CD8-positive, alpha-beta memory T cell (primary cell): ENCODE results near the gene PCNP. TPM values are rescaled to one million over a fixed set of nuclear protein-coding genes. Genes with fewer than 3 reads are reported as not detected.

Source experiments
- CTCF ChIA-PET: fragments of 350-600 bp; sonication (Branson Sonifier 250); formaldehyde crosslinking; loops from one replicate; lab custom pipeline; 2021; ENCODE audit warnings: antibody characterized with exemption; lab: Charles Lee
- POLR2A ChIA-PET: fragments of 350-600 bp; sonication (Branson Sonifier 250); formaldehyde crosslinking; loops from one replicate; lab custom pipeline; 2021; ENCODE audit warnings: antibody characterized with exemption; lab: Charles Lee
- DNase-seq, 5 donors: peaks; one replicate each; pipeline versions ENCODE4 v3.0.0 to v3.0.0-alpha.2; 2020 to 2022; ENCODE audit warnings: mixed read lengths in 1 of 5
- H3K27ac ChIP-seq: one replicate; pipeline ENCODE4 v1.7.0; 2013; ENCODE audit warnings: low read depth, mild to moderate bottlenecking, low read length, moderate library complexity
- H3K27me3 ChIP-seq: 2 replicates; pipeline ENCODE4 v1.7.0; 2013; ENCODE audit warnings: low read length, mild to moderate bottlenecking; ENCODE audit not compliant: insufficient read depth, poor library complexity, severe bottlenecking
- H3K36me3 ChIP-seq: 2 replicates; pipeline ENCODE4 v1.7.0; 2013; ENCODE audit warnings: mild to moderate bottlenecking, low read length, moderate library complexity; ENCODE audit not compliant: insufficient read depth
- H3K4me1 ChIP-seq: 2 replicates; pipeline ENCODE4 v1.7.0; 2013; ENCODE audit warnings: mild to moderate bottlenecking, low read length, moderate library complexity; ENCODE audit not compliant: insufficient read depth
- H3K4me3 ChIP-seq: 2 replicates; pipeline ENCODE4 v1.7.0; 2013; ENCODE audit warnings: mild to moderate bottlenecking, low read length
- H3K9me3 ChIP-seq: 2 replicates; pipeline ENCODE4 v1.7.0; 2013; ENCODE audit warnings: mild to moderate bottlenecking, low read length
- H3K27ac Mint-ChIP-seq, 8 donors: one replicate each; pipeline ENCODE4 v1.8.0; 2020 to 2021; ENCODE audit warnings: mixed read lengths in 8 of 8, mild to moderate bottlenecking in 6 of 8, inconsistent platforms in 3 of 8, moderate library complexity in 3 of 8
- H3K27me3 Mint-ChIP-seq, 2 donors: one replicate each; pipeline ENCODE4 v1.8.0; 2020 to 2021; ENCODE audit warnings: mixed read lengths in 2 of 2, mild to moderate bottlenecking in 1 of 2, moderate library complexity in 1 of 2
- H3K36me3 Mint-ChIP-seq, 3 donors: one replicate each; pipeline ENCODE4 v1.8.0; 2020 to 2021; ENCODE audit warnings: mixed read lengths in 3 of 3, inconsistent platforms in 1 of 3, mild to moderate bottlenecking in 1 of 3
- H3K4me1 Mint-ChIP-seq, 3 donors: one replicate each; pipeline ENCODE4 v1.8.0; 2020 to 2021; ENCODE audit warnings: mixed read lengths in 3 of 3, inconsistent platforms in 1 of 3, mild to moderate bottlenecking in 1 of 3
- H3K4me3 Mint-ChIP-seq, 7 donors: one replicate each; pipeline ENCODE4 v1.8.0; 2020 to 2021; ENCODE audit warnings: mixed read lengths in 7 of 7, mild to moderate bottlenecking in 6 of 7, moderate library complexity in 4 of 7, inconsistent platforms in 2 of 7
- H3K9me3 Mint-ChIP-seq, 5 donors: one replicate each; pipeline ENCODE4 v1.8.0; 2020 to 2022; ENCODE audit warnings: mixed read lengths in 5 of 5, mild to moderate bottlenecking in 3 of 5, moderate library complexity in 2 of 5, inconsistent platforms in 1 of 5
- polyA plus RNA-seq: library from polyadenylated mRNA; unstranded; fragments of 300-500 nt; fragmentation: Illumina TruSeq; gene quantifications from one replicate; pipeline ENCODE4 v1.2.3, GENCODE V29; 2021
- total RNA-seq, 2 experiments: library from RNA; stranded (reverse); gene quantifications; one replicate each; pipeline ENCODE4 v1.2.3, GENCODE V29; 2021

PCNP gene
- total and polyA plus RNA-seq, 3 experiments from 2014 or later = 124 to 216 (median 205) TPM

DNA sequence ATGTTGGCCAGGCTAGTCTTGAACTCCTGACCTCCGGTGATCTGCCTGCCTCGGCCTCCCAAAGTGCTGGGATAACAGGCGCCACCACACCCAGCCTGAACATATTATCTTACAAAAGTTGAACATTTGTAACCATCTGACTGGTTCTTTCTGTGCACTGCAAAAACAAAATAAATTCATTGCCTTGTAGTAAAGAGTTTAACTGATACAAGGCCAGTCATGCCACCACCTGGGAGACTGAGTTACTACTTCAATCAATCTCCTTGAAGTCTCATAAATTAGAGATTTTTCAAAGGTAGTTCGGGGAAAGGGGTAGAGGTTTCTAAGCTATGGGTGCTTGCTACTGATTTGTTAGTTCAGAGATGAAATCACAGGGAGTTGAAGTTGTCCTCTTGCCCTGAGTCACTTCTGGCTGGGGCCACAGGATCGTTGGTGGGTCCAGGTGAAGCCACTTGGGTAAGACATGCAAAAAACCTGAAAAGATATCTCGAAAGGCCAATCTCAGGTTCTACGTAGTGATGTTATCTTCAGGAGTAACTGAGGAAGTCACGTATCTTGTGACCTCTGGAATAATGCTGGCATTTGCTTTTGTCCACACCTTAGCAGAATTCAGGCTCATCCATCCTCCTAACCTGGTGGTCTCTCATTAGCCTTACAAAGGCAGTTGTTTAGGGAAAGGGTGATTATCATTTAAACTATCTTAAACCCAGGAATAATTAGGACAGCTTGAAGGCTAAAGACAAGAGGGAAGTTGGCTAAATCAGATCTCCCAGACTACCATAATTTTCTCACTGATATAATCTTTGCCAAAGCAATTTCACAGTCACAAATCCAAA, 69.2 kb downstream of the PCNP start:
- Mint-ChIP-seq H3K4me1 (peaks cover 33 to 37% (median 36%) of the 10 kb centered on the region in 3 donors), H3K9me3 (no peaks in the 10 kb centered on the region), H3K36me3 (peaks cover 0 to 8% (median 2%) of the 10 kb centered on the region in 3 donors), H3K27me3 (no peaks in the 10 kb centered on the region), H3K27ac (peak overlapping the region; percentile 31 to 95 (median 84)), H3K4me3 (peak overlapping the region in 3 of 7 donors; percentile 41 to 50 (median 47))
- H3K27me3 ChIP-seq = no peaks in the 10 kb centered on the region
- H3K4me1 ChIP-seq = peaks cover 19% of the 10 kb centered on the region
- POLR2A ChIA-PET = no interaction called here
- no peak for DNase-seq
- no peaks in the 10 kb centered on the region for H3K36me3 ChIP-seq
- CTCF ChIA-PET = no interaction called here
- no peaks in the 10 kb centered on the region for H3K9me3 ChIP-seq
- no peak overlapping the region for H3K27ac ChIP-seq
- H3K4me3 ChIP-seq = no peak overlapping the region

Other genes with a start within 250 kb of the PCNP start
- gene SENP7, start 61.0 kb upstream of the PCNP start, total RNA-seq = 10 to 100 TPM; 11.1 to 13.2 TPM
- gene SENP7, start 61.0 kb upstream of the PCNP start, polyA plus RNA-seq = 8.3 TPM
- gene TRMT10C, start 12.3 kb upstream of the PCNP start, total RNA-seq = 10 to 100 TPM; 57.4 to 59.3 TPM
- gene TRMT10C, start 12.3 kb upstream of the PCNP start, polyA plus RNA-seq = 37.3 TPM
- 10 to 100 TPM; 28.9 to 29.7 TPM for gene ZBTB11, start 103.0 kb downstream of the PCNP start, total RNA-seq
- gene ZBTB11, start 103.0 kb downstream of the PCNP start, polyA plus RNA-seq = 14.5 TPM
- gene RPL24, start 112.5 kb downstream of the PCNP start, total RNA-seq = 1,000 to 10,000 TPM; 1,569 to 1,633 TPM
- 973 TPM for gene RPL24, start 112.5 kb downstream of the PCNP start, polyA plus RNA-seq
- 10 to 100 TPM; 16.6 to 17.3 TPM for gene CEP97, start 150.4 kb downstream of the PCNP start, total RNA-seq
- gene CEP97, start 150.4 kb downstream of the PCNP start, polyA plus RNA-seq = 4.5 TPM
- 10 to 100 TPM; 16.2 to 17.2 TPM for gene NXPE3, start 205.0 kb downstream of the PCNP start, total RNA-seq
- gene NXPE3, start 205.0 kb downstream of the PCNP start, polyA plus RNA-seq = 37.4 TPM